Hepatic stellate cell (primary cell): ENCODE results near the gene POLR2F.

Experiments used
- DNase-seq: peaks from one replicate; pipeline ENCODE4 v3.0.0; 2011; ENCODE audit warnings: low spot score

The POLR2F gene

DNA sequence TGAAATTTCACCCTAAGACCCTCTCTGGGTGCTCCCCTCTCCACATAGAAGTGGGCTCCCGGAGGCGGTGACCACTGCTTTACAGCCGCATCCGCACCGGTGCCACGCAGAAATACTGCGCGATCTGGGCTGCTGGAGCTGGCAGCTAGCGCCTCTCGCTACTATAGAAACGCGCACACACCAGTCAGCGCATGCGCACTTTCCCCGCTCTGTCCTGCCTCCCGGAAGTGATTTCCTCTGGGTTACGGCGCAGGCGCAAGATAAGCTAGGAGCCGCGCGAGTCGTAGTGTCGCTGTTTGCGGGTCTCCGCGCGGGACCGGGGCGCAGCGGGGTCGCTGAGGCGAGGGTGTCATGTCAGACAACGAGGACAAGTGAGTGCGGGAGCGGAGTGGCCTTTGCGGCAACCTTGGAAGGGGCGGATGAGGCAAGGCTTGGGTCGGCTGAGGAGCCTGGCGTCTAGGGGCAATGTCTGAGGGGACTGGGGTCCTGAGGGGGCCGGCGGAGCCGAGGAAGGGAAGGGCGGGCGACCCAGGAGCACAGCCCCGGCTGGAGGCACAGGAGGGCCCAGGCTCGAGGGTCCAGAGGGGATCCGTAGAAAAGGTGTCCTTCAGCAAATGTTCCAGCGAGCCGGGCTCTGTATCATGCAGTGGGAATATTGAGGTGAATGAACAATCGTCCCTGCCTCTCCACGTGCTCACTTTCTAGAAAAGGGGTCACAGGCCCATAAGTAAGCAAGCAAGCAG lies at the start of gene POLR2F, which contains the start of gene C22orf23:
TSS of gene POLR2F (plus strand) at position 263 of the 743 bp plus-strand sequence. CDS start at position 352, 89 bp downstream.
TSS of gene C22orf23 (minus strand) at position 165 of the 743 bp plus-strand sequence. CDS start 452 bp downstream, outside the sequence.
- peak; percentile 99 for DNase-seq

GRCh38 chr22:37904572-37905533 lies 48.6 kb upstream of the POLR2F start:
- peak; percentile 99 for DNase-seq

- DNase-seq: peak; percentile 79
Measured at GRCh38 chr22:37905534-37906363, 47.8 kb upstream of the POLR2F start, which contains the start of gene MICALL1. Gene MICALL1 (plus strand): TSS chr22:37906297. CDS start chr22:37906423, 126 bp downstream.

DNA sequence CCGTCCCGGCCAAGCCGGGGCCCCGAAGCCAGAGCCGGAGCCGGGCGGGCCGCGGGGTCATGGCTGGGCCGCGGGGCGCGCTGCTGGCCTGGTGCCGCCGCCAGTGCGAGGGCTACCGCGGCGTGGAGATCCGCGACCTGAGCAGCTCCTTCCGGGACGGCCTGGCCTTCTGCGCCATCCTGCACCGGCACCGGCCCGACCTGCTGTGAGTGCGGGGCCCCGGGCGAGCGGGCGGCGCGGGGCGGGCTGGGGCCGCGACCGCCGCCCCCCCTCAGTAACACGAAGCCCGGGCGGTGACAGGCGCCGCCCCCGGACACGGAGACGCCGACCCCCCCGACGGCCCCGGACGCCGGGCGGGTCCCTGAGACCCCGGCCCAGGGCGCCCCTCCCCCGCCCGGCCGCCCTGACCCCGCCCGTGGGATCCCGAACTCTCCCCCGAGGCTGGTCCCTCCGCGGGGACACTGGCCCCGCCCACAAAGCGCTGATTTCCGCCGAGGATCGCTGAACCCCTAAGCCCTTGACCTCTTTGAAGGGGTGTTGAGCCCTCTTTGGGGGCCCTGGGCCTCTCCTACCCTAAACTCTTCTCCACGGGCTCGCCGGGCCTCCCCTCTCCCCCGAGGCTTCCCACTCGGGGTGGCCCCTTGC lies 47.0 kb upstream of the POLR2F start:
- no peak for DNase-seq

DNA sequence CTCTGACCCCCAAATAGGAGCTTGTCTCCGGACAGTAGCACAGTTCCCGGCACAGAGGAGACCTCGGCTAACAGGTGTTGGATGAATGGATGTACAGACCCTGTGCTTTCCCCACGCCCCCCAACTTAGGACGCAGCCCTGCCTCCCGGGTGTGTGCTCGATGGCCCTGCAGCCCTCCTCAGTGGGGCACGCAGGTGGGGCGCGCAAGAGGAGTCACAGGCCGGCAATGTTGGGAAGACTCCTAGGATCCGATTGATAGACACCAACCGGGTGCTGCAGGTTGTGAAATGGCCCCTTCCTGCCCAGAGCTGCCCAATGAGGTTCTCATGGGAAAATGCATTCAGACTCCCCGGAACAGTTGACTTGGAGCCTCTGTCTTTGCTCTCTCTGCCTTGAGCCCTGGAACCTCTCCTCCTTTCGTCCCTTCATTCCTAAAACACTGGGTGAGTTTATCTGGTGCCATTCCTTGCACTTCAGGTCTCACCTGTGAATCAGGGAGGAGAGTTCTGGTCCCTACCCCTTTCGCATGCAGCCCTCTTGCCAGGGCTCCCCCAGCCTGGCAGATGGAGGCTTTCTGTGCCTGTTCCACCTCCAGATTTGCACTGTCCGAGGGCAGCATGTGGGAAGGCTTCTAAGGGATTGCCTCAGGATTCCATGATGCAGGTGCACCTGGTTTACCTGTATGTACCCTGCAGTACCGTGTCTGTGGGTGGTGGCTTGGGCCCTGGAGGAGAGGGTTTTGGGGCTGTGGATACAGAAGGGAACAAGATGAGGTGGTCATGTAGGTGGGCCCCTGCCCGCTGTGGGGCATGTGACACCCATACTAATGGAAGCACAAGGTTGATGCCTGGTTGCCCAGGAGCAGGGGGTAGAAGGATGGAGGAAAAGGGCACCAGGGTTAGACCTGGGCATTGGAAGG lies 46.2 kb upstream of the POLR2F start:
- DNase-seq: peak; percentile 66

DNA sequence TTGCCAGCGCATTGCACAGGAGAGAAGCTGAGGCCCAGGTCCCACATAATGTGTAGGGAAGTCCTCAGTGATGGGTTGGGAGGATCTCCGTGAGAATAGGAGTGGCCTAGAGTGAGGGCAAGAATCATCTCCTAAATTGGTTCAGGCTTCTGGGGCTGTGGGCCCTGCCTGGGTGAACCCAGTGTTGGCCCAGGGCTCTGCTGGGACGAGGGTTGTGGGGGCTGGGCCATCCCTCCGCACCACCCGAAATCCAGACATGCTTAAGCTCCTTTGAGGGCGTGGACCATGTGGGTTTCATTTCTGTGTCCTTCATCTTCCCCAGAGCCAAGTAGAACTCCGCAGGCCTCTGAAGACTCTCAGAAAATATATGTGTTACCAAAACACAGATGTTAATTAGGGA lies 43.7 kb upstream of the POLR2F start:
- DNase-seq: no peak

DNA sequence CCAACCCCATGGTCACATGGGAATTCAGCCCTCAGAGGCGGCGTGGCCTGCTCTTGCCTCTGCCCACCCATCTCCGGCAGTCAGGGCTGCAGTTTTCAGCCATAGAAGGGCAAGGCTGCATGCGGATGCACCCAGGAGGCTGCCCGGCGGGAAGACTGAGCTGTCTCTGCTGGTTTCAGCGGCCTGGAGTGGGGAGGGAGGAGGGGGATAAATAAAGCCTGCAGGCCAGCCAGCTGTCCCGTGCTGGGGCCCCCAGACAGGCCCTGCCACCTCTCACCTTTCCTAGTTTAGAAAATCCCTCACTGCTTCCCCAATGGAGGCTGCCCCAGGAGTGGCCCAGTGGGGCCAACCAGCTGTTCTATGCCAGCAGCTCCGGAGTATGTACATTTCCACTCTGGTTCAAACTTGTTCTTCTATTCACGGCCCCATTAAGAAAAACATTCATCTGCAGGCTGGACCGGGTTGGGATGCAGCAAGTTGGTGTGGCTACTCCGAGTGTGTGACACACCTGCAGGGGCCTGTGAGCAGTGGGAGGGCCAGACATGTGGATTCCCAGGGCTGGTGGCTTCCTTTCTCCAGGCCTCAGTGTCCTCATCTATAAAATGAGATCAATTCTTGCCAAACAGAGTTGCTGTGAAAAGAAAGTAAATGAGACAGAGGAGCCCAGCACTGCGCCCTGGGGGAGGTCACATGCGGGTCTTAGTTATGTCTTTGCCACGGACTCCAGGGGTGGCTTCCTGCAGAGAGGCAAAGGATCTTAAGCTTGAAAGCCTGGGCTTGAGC lies 42.4 kb upstream of the POLR2F start:
- no peak for DNase-seq

DNA sequence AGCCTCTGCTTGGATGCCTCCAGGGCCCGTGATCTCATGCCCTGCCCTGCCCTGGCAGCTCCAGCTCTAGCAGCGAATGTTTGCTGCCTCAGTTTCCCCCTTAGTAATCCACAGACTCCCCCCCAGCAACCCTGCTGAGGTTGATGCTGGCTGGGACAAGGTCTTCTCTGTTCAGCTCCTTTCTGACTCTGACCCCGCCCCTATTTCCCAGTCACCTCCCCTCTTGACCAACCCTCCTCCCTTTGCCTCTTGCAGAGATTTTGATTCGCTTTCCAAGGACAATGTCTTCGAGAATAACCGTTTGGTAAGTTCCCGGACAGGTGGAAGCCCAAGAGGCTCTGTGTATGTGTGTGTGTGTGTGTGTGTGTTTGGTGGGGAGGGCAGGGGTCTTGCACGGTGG lies 41.8 kb upstream of the POLR2F start:
- no peak for DNase-seq

- no peak for DNase-seq
Measured at GRCh38 chr22:37912171-37912570, 41.3 kb upstream of the POLR2F start.

DNA sequence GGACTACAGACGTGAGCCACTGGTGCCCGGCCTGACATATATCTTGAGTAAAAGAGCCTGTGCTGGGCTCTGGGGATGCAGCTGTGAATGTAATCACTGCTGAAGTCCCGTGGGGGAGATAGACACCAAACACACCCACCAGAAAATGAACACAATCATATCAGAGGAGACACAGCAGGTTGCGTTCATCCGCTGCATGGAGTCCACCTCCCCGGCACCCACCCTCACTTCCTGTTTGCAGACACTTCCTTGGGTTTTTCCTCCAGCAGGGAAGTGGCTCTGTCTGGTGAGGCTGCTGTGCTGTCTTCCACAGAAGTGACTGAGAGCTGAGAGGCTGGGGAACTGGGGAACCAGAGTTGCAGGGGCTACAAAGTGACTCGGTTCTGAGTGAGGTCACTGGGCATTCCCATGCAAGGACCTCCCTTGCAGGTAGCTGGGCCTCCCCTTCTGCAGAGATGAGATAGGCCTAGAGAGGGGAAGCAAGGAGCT lies 40.2 kb upstream of the POLR2F start:
- DNase-seq: no peak

DNA sequence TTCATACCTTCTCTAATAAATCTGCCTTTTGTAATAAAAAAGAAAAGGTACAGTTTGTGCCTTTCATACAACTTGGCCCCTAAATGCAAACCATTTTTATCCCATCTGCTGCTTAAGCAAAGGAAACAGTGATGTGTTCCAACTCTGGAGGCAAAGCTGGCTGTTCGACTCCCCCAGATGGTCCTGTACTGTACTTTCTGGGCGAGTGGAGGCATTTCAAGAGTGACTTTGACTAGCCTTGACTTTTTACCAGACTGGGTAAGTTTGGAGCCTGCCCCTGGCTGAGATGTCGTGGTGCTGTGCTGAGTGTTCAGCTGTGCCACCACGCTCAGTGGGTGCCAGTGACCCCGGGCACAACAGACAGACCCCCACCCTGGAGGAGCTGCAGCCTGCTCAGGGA lies 37.2 kb upstream of the POLR2F start:
- DNase-seq: no peak

- DNase-seq: no peak
Measured at GRCh38 chr22:37917874-37918548, 35.5 kb upstream of the POLR2F start.

- DNase-seq: no peak
Measured at GRCh38 chr22:37918580-37919270, 34.8 kb upstream of the POLR2F start.

DNA sequence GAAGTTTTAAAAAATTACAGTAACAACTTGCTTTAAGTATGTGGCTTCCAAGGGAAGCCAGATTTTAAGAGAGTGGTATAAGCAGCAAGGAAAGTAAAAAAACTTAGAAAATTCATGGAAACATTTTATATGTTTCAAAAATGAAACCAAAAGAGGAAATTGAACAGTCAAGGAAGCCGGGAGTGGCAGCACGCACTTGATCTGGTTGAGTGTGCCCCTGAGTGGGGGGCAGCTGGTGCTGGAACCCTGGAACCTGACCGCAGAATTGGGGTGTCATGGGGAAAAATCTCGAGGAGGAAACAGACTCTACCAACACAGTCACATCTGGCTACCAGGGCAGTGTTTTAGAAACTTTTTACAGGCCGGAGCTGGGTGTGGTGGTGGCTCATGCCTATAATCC lies 33.4 kb upstream of the POLR2F start:
- no peak for DNase-seq

GRCh38 chr22:37922191-37922590 lies 31.3 kb upstream of the POLR2F start:
- DNase-seq: no peak

- DNase-seq: no peak
Measured at GRCh38 chr22:37923927-37924326, 29.6 kb upstream of the POLR2F start.

DNA sequence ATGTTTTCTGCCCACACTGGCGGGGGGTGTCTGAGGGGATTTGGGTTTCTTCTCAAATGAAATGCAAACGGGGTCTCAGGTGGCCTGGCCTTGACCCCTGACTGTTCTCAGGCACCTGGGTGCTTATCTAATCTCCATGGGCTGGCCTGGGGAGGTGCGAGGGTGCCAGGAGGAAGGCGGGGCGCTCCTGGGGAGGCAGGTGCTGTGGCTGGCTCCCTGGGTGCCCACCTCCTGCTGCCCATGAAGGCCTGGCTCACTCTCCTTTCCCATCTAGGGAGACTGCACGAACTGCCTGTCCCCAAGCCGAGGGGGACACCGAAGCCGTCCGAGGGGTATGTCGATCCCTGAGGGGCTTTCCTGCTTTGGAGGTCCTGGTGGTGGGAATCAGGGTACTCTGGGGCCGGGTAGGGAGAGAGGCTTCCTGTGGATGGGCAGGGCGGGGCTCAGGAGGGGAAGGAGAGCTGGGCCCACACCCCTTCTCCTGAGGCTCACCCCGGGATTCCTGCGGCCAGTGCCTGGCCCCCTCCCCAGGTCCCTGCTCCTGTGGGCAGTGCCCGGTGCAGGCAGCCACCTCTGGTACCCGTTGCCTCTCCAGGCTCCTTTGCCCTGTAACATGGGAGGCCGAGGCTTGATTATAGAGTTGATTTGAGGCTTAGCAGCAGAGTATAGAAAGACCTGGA lies 29.0 kb upstream of the POLR2F start:
- no peak for DNase-seq
